A549 (cell line): ENCODE data around the gene PTPN13. TPM values are rescaled to one million over a fixed set of nuclear protein-coding genes. Genes with fewer than 3 reads are reported as not detected.
"Not testable (repeated sequence)": the region's sequence is repeated elsewhere in the genome, so short reads cannot be mapped to it uniquely, and the experiment has no call there.

ENCODE experiments used
- ATAC-seq, 2 experiments: fragments of 200-7000 bp in 1 of 2; fragments of >200 bp in 1 of 2; cut with Nextera tagmentation in 1 of 2; cut with Tn5 transposase in 1 of 2; 3 replicates each; pipeline versions ENCODE4 v1.8.0 to v1.9.1; 2018 to 2020; ENCODE audit warnings: mild to moderate bottlenecking in 1 of 2, moderate library complexity in 1 of 2
- CTCF ChIA-PET: fragments of 300-600 bp; sonication (Branson Sonifier 250); formaldehyde crosslinking; extraction: SDS; loops from one replicate; lab custom pipeline; 2021; ENCODE audit warnings: antibody characterized with exemption, inconsistent platforms; lab: Yijun Ruan, JAX
- POLR2A ChIA-PET: fragments of 350-600 bp; formaldehyde crosslinking; extraction: SDS; loops from one replicate; lab custom pipeline; 2021; ENCODE audit warnings: antibody characterized with exemption, inconsistent platforms; lab: Yijun Ruan, JAX
- DNase-seq, 2 experiments: peaks; one replicate each; pipeline versions ENCODE4 v3.0.0 to v3.0.0-alpha.2; 2011 to 2016; ENCODE audit warnings: low read depth in 1 of 2, low spot score in 1 of 2
- FAIRE-seq: peaks from 2 replicates; lab custom pipeline; 2011; peaks lifted over from hg19 to GRCh38; lab: Jason Lieb, UNC
- H3K27ac ChIP-seq, 2 experiments: fragments of >200 bp; sonication (Bioruptor Twin); formaldehyde crosslinking; 3 replicates each; pipeline ENCODE4 v1.5.1; 2016 to 2017
- H3K4me1 ChIP-seq: fragments of >200 bp; sonication (Bioruptor Twin); formaldehyde crosslinking; 3 replicates; pipeline ENCODE4 v1.6.1; 2016
- H3K4me2 ChIP-seq: fragments of >200 bp; sonication (Bioruptor Twin); formaldehyde crosslinking; 3 replicates; pipeline ENCODE4 v1.6.1; 2016
- H3K4me3 ChIP-seq: fragments of >200 bp; sonication (Bioruptor Twin); formaldehyde crosslinking; 3 replicates; pipeline ENCODE4 v1.5.1; 2016
- H3K9me3 ChIP-seq: fragments of >200 bp; sonication (Bioruptor Twin); formaldehyde crosslinking; 3 replicates; pipeline ENCODE4 v1.6.1; 2016
- BHLHE40 ChIP-seq: IDR thresholded peaks from 2 replicates; pipeline ENCODE4 v1.6.1; 2012; ENCODE audit warnings: low read depth, low read length, inconsistent platforms
- CBX2 ChIP-seq: fragments of 200-600 bp; sonication (generic); IDR thresholded peaks from 2 replicates; pipeline ENCODE4 v1.6.1; 2016; ENCODE audit warnings: low read depth, mild to moderate bottlenecking, borderline replicate concordance
- CHD2 ChIP-seq: fragments of 150-350 bp; IDR thresholded peaks from 2 replicates; pipeline ENCODE4 v1.6.1; 2014; ENCODE audit warnings: low read length; ENCODE audit not compliant: partially characterized antibody
- EP300 ChIP-seq, 2 experiments: fragments of >200 bp; sonication (Bioruptor Twin); formaldehyde crosslinking; IDR thresholded peaks; 2 replicates in 1 of 2; 3 replicates in 1 of 2; pipeline ENCODE4 v1.6.1; 2016 to 2017
- FOSB ChIP-seq: fragments of 250-450 bp; sonication (Bioruptor Pico); IDR thresholded peaks from 2 replicates; pipeline ENCODE4 v1.5.0; 2020; ENCODE audit warnings: mild to moderate bottlenecking, moderate library complexity
- HOXA7 ChIP-seq: fragments of 250-450 bp; sonication (Bioruptor Pico); IDR thresholded peaks from 2 replicates; pipeline ENCODE4 v1.5.0; 2020; ENCODE audit warnings: mild to moderate bottlenecking, moderate library complexity
- HOXB5 ChIP-seq: fragments of 250-450 bp; sonication (Bioruptor Pico); IDR thresholded peaks from 2 replicates; pipeline ENCODE4 v1.5.0; 2020; ENCODE audit warnings: mild to moderate bottlenecking, moderate library complexity
- KDM5A ChIP-seq: fragments of 200-600 bp; sonication (generic); IDR thresholded peaks from 2 replicates; pipeline ENCODE4 v1.6.1; 2016; ENCODE audit warnings: antibody characterized with exemption, mild to moderate bottlenecking
- NFE2L2 ChIP-seq: fragments of 150-350 bp; conservative IDR thresholded peaks from 2 replicates; pipeline ENCODE4 v1.6.1; 2014; ENCODE audit warnings: low read length
- NPAS2 ChIP-seq: fragments of 250-450 bp; sonication (Bioruptor Pico); IDR thresholded peaks from 2 replicates; pipeline ENCODE4 v1.8.0; 2022; ENCODE audit warnings: mild to moderate bottlenecking, moderate library complexity, borderline replicate concordance
- NR3C1 ChIP-seq: fragments of >200 bp; sonication (Bioruptor Twin); formaldehyde crosslinking; IDR thresholded peaks from 3 replicates; pipeline ENCODE4 v1.6.1; 2017
- PHF8 ChIP-seq: fragments of 200-600 bp; sonication (generic); IDR thresholded peaks from 2 replicates; pipeline ENCODE4 v1.6.1; 2016; ENCODE audit warnings: low read depth, mild to moderate bottlenecking, antibody characterized with exemption, moderate library complexity, borderline replicate concordance
- RAD21 ChIP-seq, 2 experiments: fragments of >200 bp in 1 of 2; sonication (Bioruptor Twin) in 1 of 2; formaldehyde crosslinking in 1 of 2; IDR thresholded peaks in 1 of 2; conservative IDR thresholded peaks in 1 of 2; 2 replicates in 1 of 2; 3 replicates in 1 of 2; pipeline ENCODE4 v1.6.1; 2012 to 2018; ENCODE audit warnings: inconsistent platforms in 1 of 2
- RARB ChIP-seq: fragments of 250-450 bp; sonication (Bioruptor Pico); IDR thresholded peaks from 2 replicates; pipeline ENCODE4 v1.8.0; 2021; ENCODE audit warnings: mild to moderate bottlenecking, moderate library complexity
- RCOR1 ChIP-seq: fragments of 150-350 bp; IDR thresholded peaks from 2 replicates; pipeline ENCODE4 v1.6.1; 2014; ENCODE audit warnings: antibody characterized with exemption, low read length, low read depth
- ZC3H11A ChIP-seq: fragments of 450-650 bp; IDR thresholded peaks from 2 replicates; pipeline ENCODE4 v1.6.1; 2014; ENCODE audit warnings: antibody characterized with exemption, mild to moderate bottlenecking
- ZFP36 ChIP-seq: fragments of 450-650 bp; IDR thresholded peaks from 2 replicates; pipeline ENCODE4 v1.6.1; 2014; ENCODE audit warnings: borderline replicate concordance; ENCODE audit not compliant: partially characterized antibody
- WGBS: methylation state at CpG from one replicate; pipeline ENCODE4 v1.1.6; 2017; ENCODE audit errors: missing lambda C conversion rate; 5-methylcytosine and 5-hydroxymethylcytosine counted together
- polyA plus RNA-seq, 4 experiments: library from polyadenylated mRNA; depleted of rRNA in 3 of 4; stranded (reverse); fragments of >200 nt; fragmentation: RNase III in 1 of 4; extraction: RNeasy Plus Mini Kit Qiagen cat#74134 plus additional on column Dnase treatment in 1 of 4; gene quantifications; 2 replicates in 3 of 4; 3 replicates in 1 of 4; pipeline ENCODE4 v1.2.3, GENCODE V29; 2011 to 2017
- TF ChIP-seq, protein P1 (sequence below): IDR thresholded peaks from 2 replicates; pipeline ENCODE4 v1.6.1; 2012
- TF ChIP-seq, protein P2 (sequence below): IDR thresholded peaks from 2 replicates; pipeline ENCODE4 v1.6.1; 2012
- TF ChIP-seq, protein P3 (sequence below): fragments of 250-450 bp; sonication (Bioruptor Pico); IDR thresholded peaks from 2 replicates; pipeline ENCODE4 v1.5.0; 2021; ENCODE audit warnings: mild to moderate bottlenecking, moderate library complexity, borderline replicate concordance
- TF ChIP-seq, protein P4 (sequence below): fragments of 450-650 bp; IDR thresholded peaks from 2 replicates; pipeline ENCODE4 v1.6.1; 2014; ENCODE audit warnings: antibody characterized with exemption
- TF ChIP-seq, protein P5 (sequence below): fragments of 150-350 bp; IDR thresholded peaks from 2 replicates; pipeline ENCODE4 v1.6.1; 2014; ENCODE audit warnings: low read depth, mild to moderate bottlenecking, low read length
- TF ChIP-seq, protein P6 (sequence below): IDR thresholded peaks from 2 replicates; pipeline ENCODE4 v1.6.1; 2012; ENCODE audit warnings: low read depth, borderline replicate concordance
- TF ChIP-seq, protein P7 (sequence below): fragments of 200-600 bp; sonication (generic); IDR thresholded peaks from 2 replicates; pipeline ENCODE4 v1.6.1; 2016; ENCODE audit warnings: antibody characterized with exemption, mild to moderate bottlenecking, moderate library complexity

The PTPN13 gene
- polyA plus RNA-seq, 2 of the 4 experiments (the other 2 are of a cell fraction): 10.4 to 13.3 TPM

DNA sequence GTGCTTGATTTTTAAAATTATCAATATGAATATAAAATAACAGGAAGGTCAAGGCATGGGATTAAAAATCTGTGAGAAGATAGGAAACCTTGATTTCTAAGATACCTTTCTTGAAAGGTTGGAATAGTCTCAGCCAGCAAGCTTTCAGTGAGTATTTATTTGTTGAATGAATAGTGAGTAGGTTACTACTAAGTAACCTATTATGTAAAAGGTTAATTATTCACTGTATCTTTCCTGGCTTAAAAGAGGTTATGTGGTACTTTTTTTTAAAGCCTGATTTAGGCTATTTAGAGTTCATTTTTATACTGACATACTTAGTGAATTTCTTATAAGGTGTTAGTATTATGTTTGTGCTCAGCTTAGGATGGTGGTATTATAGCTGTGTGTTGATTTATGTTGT, 123.5 kb downstream of the PTPN13 start:
- Histone ChIP-seq H3K9me3 (no peaks in the 10 kb centered on the region), H3K4me1 (peaks cover 14% of the 10 kb centered on the region), H3K27ac (no peak overlapping the region), H3K4me3 (no peak overlapping the region)
- ChIA-PET POLR2A (no interaction called here), CTCF (no interaction called here)
- no peak for FAIRE-seq
- DNase-seq: peak in 1 of 2 experiments; percentile 4
- TF ChIP-seq NPAS2 (CRISPR knock-in tag) (no peak), NFE2L2 (no peak), KDM5A (no peak), HOXA7 (CRISPR knock-in tag) (no peak), BHLHE40 (no peak)
- TF ChIP-seq, protein P1, sequence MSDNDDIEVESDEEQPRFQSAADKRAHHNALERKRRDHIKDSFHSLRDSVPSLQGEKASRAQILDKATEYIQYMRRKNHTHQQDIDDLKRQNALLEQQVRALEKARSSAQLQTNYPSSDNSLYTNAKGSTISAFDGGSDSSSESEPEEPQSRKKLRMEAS: no peak
- TF ChIP-seq, protein P2, sequence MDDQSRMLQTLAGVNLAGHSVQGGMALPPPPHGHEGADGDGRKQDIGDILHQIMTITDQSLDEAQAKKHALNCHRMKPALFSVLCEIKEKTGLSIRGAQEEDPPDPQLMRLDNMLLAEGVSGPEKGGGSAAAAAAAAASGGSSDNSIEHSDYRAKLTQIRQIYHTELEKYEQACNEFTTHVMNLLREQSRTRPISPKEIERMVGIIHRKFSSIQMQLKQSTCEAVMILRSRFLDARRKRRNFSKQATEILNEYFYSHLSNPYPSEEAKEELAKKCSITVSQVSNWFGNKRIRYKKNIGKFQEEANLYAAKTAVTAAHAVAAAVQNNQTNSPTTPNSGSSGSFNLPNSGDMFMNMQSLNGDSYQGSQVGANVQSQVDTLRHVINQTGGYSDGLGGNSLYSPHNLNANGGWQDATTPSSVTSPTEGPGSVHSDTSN: no peak
- TF ChIP-seq, protein P3, sequence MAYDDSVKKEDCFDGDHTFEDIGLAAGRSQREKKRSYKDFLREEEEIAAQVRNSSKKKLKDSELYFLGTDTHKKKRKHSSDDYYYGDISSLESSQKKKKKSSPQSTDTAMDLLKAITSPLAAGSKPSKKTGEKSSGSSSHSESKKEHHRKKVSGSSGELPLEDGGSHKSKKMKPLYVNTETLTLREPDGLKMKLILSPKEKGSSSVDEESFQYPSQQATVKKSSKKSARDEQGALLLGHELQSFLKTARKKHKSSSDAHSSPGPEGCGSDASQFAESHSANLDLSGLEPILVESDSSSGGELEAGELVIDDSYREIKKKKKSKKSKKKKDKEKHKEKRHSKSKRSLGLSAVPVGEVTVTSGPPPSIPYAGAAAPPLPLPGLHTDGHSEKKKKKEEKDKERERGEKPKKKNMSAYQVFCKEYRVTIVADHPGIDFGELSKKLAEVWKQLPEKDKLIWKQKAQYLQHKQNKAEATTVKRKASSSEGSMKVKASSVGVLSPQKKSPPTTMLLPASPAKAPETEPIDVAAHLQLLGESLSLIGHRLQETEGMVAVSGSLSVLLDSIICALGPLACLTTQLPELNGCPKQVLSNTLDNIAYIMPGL: no peak
- TF ChIP-seq, all 56 proteins: peak for 0
- H3K4me2 ChIP-seq: peak overlapping the region; percentile 22
- no peak for ATAC-seq

DNA sequence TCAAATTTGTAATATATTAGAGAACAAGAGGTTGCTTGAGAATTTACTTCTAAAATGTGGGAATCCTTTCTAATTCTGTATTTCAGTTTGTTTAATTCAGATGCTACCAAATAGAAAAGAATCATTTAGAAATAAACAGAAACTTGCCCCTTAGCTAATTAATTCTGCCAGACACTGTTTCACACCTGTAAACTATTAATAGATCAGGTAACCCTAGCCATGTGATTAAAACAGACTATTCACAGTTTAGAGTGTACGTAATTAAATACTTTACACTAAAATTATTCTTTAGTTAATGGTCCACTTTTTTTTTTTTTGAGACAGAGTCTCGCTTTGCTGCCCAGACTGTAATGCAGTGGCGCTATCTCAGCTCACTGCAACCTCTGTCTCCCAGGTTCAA, 124.0 kb downstream of the PTPN13 start:
- Histone ChIP-seq H3K4me3 (no peak overlapping the region), H3K9me3 (no peaks in the 10 kb centered on the region), H3K4me1 (peaks cover 14% of the 10 kb centered on the region), H3K27ac (no peak overlapping the region), H3K4me2 (peak overlapping the region; percentile 22)
- ChIA-PET POLR2A (no interaction called here), CTCF (no interaction called here)
- no peak for TF ChIP-seq CBX2
- TF ChIP-seq EP300 (IDR thresholded peaks at IDR 0.05): no peak
- no peak for TF ChIP-seq FOSB (CRISPR knock-in tag)
- no peak for TF ChIP-seq PHF8
- TF ChIP-seq, protein P4, sequence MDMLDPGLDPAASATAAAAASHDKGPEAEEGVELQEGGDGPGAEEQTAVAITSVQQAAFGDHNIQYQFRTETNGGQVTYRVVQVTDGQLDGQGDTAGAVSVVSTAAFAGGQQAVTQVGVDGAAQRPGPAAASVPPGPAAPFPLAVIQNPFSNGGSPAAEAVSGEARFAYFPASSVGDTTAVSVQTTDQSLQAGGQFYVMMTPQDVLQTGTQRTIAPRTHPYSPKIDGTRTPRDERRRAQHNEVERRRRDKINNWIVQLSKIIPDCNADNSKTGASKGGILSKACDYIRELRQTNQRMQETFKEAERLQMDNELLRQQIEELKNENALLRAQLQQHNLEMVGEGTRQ: no peak
- no peak for TF ChIP-seq RARB
- TF ChIP-seq NR3C1: no peak
- TF ChIP-seq HOXB5: no peak
- TF ChIP-seq, protein P5, sequence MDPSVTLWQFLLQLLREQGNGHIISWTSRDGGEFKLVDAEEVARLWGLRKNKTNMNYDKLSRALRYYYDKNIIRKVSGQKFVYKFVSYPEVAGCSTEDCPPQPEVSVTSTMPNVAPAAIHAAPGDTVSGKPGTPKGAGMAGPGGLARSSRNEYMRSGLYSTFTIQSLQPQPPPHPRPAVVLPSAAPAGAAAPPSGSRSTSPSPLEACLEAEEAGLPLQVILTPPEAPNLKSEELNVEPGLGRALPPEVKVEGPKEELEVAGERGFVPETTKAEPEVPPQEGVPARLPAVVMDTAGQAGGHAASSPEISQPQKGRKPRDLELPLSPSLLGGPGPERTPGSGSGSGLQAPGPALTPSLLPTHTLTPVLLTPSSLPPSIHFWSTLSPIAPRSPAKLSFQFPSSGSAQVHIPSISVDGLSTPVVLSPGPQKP: no peak
- TF ChIP-seq, protein P6, sequence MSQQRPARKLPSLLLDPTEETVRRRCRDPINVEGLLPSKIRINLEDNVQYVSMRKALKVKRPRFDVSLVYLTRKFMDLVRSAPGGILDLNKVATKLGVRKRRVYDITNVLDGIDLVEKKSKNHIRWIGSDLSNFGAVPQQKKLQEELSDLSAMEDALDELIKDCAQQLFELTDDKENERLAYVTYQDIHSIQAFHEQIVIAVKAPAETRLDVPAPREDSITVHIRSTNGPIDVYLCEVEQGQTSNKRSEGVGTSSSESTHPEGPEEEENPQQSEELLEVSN: no peak
- TF ChIP-seq RAD21 (conservative IDR thresholded peaks at IDR 0.05 in 1 of 2, IDR thresholded peaks at IDR 0.05 in 1 of 2): no peak
- no peak for TF ChIP-seq CHD2
- TF ChIP-seq ZFP36: no peak
- TF ChIP-seq, protein P7, sequence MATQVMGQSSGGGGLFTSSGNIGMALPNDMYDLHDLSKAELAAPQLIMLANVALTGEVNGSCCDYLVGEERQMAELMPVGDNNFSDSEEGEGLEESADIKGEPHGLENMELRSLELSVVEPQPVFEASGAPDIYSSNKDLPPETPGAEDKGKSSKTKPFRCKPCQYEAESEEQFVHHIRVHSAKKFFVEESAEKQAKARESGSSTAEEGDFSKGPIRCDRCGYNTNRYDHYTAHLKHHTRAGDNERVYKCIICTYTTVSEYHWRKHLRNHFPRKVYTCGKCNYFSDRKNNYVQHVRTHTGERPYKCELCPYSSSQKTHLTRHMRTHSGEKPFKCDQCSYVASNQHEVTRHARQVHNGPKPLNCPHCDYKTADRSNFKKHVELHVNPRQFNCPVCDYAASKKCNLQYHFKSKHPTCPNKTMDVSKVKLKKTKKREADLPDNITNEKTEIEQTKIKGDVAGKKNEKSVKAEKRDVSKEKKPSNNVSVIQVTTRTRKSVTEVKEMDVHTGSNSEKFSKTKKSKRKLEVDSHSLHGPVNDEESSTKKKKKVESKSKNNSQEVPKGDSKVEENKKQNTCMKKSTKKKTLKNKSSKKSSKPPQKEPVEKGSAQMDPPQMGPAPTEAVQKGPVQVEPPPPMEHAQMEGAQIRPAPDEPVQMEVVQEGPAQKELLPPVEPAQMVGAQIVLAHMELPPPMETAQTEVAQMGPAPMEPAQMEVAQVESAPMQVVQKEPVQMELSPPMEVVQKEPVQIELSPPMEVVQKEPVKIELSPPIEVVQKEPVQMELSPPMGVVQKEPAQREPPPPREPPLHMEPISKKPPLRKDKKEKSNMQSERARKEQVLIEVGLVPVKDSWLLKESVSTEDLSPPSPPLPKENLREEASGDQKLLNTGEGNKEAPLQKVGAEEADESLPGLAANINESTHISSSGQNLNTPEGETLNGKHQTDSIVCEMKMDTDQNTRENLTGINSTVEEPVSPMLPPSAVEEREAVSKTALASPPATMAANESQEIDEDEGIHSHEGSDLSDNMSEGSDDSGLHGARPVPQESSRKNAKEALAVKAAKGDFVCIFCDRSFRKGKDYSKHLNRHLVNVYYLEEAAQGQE: no peak
- no peak for TF ChIP-seq RCOR1
- no peak for TF ChIP-seq ZC3H11A
- no peak for TF ChIP-seq KDM5A
- ATAC-seq (no peak), FAIRE-seq (no peak), DNase-seq (no peak)
- 96% methylated on average over 3 of the region's 3 CpGs for WGBS

DNA sequence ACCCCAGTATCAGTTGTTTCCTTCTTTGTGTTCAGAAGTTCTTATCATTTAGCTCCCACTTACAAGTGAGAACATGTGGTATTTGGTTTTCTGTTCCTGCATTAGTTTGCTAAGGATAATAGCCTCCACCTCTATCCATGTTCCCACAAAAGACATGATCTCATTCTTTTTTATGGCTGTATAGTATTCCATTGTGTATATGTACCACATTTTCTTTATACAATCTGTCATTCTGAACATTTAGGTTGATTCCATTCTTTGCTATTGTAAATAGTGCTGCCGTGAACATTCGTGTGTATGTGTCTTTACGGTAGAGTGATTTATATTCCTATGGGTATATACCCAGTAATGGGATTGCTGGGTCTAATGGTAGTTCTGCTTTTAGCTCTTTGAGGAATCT, 125.0 kb downstream of the PTPN13 start:
- FAIRE-seq, ATAC-seq, H3K4me3 ChIP-seq, H3K27ac ChIP-seq, H3K4me2 ChIP-seq, POLR2A ChIA-PET, DNase-seq, H3K9me3 ChIP-seq: not testable (repeated sequence)
- CTCF ChIA-PET: interaction anchor here (0.6 kb wide), 1 partner anchor 127 kb away, joined by 3 read pairs; no protein-coding TSS in a partner anchor
- peaks cover 14% of the 10 kb centered on the region for H3K4me1 ChIP-seq
- 83% methylated on average over 3 of the region's 3 CpGs for WGBS
